GM21576 (cell line): ENCODE data around the gene PTPRG.
"Not testable (repeated sequence)": the region's sequence is repeated elsewhere in the genome, so short reads cannot be mapped to it uniquely, and the experiment has no call there.

Source experiments
- ATAC-seq: cut with Tn5 transposase; IDR thresholded peaks from one replicate; pipeline ENCODE4 v1.9.1; 2021; ENCODE audit warnings: mild to moderate bottlenecking, moderate library complexity; ENCODE audit not compliant: unreplicated experiment

Gene PTPRG

GRCh38 chr3:61743686-61744242, 182.4 kb downstream of the PTPRG start:
- ATAC-seq = no peak

- ATAC-seq = no peak
Measured at GRCh38 chr3:61748288-61748687, 186.9 kb downstream of the PTPRG start.

GRCh38 chr3:61750766-61751165, 189.4 kb downstream of the PTPRG start:
- no peak for ATAC-seq

GRCh38 chr3:61758839-61759238, 197.5 kb downstream of the PTPRG start:
- ATAC-seq = no peak

GRCh38 chr3:61760783-61761182, 199.4 kb downstream of the PTPRG start:
- not testable (repeated sequence) for ATAC-seq

GRCh38 chr3:61761694-61762430, 200.5 kb downstream of the PTPRG start:
- ATAC-seq = no peak

GRCh38 chr3:61765157-61765876, 203.9 kb downstream of the PTPRG start:
- no peak for ATAC-seq

- no peak for ATAC-seq
Measured at GRCh38 chr3:61768284-61769037, 207.1 kb downstream of the PTPRG start.

GRCh38 chr3:61769266-61769990, 208.1 kb downstream of the PTPRG start:
- ATAC-seq = no peak

- ATAC-seq = no peak
Measured at GRCh38 chr3:61771976-61772375, 210.6 kb downstream of the PTPRG start.

- ATAC-seq = no peak
Measured at GRCh38 chr3:61772456-61772855, 211.1 kb downstream of the PTPRG start.

- no peak for ATAC-seq
Measured at GRCh38 chr3:61774279-61774890, 213.0 kb downstream of the PTPRG start.

- ATAC-seq = no peak
Measured at GRCh38 chr3:61776390-61776789, 215.0 kb downstream of the PTPRG start.

- no peak for ATAC-seq
Measured at GRCh38 chr3:61777483-61777882, 216.1 kb downstream of the PTPRG start.

- ATAC-seq = no peak
Measured at GRCh38 chr3:61778095-61778494, 216.7 kb downstream of the PTPRG start.

- no peak for ATAC-seq
Measured at GRCh38 chr3:61780016-61780415, 218.6 kb downstream of the PTPRG start.

GRCh38 chr3:61780455-61781228, 219.3 kb downstream of the PTPRG start:
- ATAC-seq = no peak

- no peak for ATAC-seq
Measured at GRCh38 chr3:61783993-61784718, 222.8 kb downstream of the PTPRG start.
